MV-4-11 (cell line): Measurements from ENCODE around the gene UGGT2.
"Not testable (repeated sequence)": the region's sequence is repeated elsewhere in the genome, so short reads cannot be mapped to it uniquely, and the experiment has no call there.

Experiments
- DNase-seq: peaks from one replicate; lab custom pipeline; 2025; lab: John Stamatoyannopoulos, UW

The UGGT2 gene

DNA sequence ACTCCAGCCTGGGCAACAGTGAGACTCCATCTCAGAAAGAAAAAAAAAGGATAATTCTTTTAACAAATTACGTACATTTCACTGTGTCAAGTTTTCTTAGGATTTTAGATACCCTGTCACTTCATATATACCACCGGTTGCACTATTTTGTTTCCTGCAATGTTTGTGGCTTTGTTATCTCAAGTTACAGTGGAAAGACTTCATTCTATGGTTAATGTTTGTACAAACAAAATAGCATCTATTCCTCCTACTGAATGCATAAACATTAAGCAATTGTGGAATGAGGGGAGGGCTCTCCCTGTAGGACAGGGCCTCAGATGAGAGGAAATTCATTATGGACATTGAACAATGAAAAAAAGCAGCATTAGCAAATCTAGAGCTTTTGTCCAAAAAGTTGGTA lies 256.2 kb downstream of the UGGT2 start:
- DNase-seq: no peak

DNA sequence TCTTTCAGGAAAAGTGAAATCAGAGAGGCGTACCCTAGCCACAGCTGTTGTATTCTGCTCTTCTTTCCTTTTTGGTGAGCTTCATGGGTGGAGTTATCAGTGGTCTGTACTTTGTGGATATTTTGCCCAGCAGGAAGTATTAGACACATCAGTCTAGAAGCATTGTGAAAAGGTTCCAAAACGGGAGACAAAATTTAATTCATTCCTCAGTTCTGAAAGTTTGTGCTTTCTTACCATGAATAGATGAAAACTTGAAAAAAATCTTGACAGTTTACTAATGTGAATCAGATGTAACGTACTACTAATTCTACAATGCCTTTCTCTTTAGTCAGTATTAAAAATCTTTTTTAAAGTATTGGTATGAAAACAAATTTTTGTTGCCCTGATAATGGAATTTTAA lies 259.4 kb downstream of the UGGT2 start:
- no peak for DNase-seq

DNA sequence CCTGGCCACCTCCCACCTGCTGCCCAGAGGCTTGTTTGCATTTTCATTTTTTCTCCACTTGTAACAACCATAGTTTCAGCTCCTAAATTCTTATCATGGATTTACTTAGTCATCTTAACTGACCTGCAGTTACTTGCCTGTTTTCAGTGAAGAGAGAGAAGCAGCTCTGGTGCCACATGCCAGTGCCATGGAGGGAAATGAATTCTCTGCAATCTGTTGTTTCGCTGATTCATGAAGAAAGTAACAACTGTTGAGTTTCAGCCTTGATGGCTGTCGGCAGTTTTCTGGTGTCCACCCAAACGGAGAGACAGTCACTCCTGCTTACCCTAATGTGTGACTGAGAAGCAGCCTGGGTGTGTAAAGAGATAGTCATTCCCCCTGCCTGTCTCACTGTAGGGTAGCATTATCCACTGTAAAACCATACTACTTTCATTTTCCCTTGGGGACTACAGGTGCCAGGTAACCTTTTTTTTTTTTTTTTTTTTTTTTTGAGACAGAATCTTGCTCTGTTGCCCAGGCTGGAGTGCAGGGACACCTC lies 260.1 kb downstream of the UGGT2 start:
- no peak for DNase-seq

DNA sequence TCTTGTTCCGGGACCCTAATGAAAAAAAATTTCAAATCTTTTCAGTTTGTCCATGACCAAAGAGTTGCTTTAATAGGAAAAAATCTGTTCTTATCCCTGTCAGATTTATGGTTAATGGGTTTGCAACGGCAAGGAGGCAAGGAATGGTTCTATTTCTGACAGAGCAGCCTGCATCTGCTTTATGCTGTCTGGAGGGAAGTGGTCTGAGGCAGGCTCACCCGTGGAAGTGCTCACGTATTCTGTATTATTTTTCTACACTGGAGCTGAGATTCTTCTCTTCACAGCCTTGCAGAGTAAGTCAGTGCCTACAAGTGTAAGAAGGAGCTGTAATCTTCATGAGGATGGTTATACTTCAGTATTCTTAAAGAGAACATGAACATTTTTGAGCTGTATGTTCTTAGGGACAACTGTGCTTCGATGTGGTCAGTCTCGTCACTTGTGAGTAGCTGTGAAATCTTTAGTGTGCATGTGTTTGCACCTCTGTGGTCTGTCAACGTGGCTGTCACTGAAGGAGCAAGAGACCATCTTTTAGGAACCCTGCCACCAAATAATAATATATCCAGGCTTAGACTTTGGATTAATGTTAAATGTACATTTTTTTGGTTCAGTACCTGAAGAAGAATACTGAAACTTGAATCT lies 262.0 kb downstream of the UGGT2 start:
- DNase-seq: no peak

DNA sequence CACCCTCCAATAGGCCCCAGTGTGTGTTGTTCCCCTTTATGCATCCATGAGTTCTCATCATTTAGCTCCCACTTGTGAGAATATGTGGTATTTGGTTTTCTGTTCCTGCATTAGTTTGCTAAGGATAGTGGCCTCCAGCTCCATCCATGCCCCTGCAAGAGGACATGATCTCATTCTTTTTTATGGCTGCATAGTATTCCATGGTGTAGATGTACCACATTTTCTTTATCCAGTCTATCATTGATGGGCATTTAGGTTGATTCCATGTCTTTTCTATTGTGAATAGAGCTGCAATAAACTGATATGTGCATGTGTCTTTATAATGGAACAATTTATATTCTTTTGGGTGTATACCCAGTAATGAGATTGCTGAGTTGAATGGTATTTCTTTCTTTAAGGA lies 263.9 kb downstream of the UGGT2 start:
- not testable (repeated sequence) for DNase-seq

DNA sequence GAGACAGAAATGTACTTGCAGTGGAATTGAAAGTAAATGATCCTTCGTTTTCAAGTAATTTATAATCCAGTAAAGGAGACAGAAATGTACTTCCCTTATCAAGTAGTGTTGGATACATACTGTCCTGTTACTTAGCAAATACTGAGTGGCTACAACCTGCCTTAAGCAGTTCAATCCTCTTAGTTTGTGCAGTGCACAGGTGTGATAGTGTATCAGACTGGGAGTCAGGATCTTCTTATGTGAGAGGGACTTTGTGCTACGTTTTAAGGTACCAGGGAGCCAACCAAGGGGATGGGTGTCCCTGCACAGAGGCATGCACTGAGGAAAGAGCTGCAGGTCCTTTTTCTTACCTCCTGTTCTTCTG lies 265.1 kb downstream of the UGGT2 start:
- DNase-seq: no peak

DNA sequence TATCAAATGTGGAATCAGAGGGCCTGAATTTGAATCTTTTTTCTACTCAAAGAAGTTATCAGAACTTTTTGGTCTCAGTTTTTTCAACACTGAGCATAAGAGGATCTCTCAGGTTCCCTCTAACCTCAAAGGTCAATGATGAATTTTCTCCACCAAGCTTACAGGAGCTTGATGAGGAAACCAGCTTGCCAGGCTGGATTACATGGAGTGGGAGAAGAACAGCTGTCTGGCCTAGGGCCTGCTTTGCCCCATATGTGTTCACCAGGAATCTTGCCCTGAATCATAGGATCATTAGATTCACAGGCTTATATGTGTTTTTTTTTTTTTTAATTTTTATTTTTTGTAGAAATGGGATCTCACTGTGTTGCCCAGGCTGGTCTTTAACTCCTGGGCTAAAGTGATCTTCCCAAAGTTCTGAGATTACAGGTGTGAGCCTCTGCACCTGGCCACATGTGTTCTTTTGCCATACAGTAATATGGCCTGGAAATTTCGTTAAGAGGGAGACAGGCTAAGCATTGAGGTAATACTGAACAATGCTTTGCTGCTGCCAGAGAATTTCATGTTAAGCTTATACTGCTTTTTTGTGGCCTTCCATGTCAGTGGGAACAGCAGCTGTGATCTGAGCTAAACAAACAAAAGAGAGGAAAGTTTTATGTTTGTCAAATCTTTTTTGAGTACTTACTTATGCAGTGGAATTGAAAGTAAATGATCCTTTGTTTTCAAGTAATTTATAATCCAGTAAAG lies 265.7 kb downstream of the UGGT2 start:
- no peak for DNase-seq

DNA sequence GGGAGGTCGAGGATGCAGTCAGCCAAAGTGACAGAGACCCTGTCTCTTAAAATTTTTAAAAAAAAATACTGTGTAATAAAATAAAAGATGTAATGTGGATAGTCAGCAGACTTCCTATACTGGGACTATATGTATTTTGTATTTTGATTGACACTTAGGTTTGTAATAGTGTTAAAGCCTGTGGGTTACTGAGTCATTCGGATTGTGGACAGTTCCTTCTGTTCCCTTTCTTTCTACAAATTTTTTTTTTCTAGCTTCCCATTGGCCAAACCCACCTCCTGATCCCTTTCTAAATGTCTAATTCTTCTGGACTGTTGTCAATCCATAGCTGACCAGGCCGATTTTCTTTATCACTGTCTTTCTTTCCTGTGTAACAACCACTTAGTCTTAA lies 268.3 kb downstream of the UGGT2 start:
- peak; percentile 74 for DNase-seq

DNA sequence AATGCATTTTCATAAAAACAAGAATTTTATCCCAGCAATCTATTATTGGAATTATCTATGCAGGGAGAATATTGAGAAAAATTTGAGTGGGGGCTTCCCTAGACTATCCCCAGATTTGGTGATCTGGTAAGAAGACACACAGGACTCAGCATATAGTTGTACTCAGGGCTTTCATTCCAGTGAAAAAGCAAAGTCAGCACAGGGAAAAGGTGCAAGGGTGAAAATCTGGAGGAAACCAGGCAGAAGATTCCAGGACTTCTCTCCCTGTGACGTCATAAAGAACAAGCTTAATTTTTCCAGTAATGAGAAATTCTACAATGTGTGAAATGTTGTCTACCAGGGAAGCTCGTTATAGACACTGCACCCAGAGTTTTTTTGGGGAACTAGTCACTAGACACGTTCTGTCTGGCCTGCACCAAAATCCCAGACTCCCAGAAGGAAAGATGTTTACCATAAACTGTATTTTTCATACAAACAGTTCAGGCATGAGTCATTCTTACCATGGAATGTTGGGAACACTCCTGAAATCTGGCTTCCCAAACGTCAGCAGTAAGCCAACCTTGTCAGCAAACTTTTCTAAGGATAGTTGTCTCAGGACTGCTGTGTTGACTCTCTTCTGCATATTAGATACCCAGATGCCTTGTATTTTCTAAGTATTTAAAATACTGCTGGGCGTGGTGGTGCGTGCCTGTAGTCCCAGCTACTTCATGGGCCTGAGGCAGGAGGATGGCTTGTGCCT lies 268.9 kb downstream of the UGGT2 start:
- no peak for DNase-seq

DNA sequence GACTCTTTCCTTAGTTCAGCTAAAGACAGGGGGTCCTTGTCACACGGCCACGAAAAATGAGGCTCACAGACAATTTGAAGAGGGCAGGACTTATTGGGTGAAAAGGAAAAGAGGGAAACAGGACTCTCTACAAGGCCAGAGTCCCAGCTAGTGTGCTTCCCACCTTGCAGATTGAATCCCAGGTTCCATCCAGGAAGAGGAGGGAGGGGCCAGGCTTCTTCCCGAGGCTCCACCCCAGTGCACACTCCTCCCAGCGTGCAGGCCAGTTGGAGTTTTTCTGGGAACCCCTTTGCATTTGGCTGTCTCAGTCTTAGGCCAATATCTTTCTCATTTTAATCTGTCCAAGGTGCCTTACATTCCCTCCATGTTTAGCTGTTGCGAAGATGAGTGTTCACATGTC lies 269.5 kb downstream of the UGGT2 start:
- DNase-seq: no peak

DNA sequence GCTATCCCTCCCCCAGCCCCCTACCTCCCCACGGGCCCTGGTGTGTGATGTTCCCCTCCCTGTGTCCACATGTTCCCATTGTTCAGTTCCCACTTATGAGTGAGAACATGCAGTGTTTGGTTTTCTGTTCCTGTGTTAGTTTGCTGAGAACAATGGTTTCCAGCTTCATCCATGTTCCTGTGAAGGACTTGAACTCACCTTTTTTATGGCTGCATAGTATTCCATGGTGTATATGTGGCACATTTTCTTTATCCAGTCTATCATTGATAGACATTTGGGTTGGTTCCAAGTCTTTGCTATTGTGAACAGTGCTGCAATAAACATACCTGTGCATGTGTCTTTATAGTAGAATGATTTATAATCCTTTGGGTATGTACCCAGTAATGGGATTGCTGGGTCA lies 271.3 kb downstream of the UGGT2 start:
- not testable (repeated sequence) for DNase-seq

DNA sequence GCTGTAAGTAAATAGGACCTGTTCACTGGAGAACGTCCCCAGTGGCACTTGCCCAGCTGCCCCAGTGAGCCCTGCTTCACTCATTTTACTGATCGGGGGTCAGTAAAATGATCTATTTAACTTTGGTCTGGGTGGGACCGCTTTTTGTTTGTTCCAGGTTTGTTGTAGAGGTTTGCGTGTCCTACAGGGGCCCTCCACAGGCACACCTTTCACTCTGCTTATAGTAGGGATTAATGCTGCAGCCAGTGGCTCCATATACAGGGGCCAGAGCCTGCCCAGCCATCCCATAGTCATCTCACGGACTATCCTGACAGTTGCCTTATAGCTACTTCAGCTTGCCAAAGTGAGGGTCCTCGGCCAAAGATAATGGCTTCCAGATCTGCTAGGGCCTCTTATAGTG lies 272.2 kb downstream of the UGGT2 start:
- no peak for DNase-seq

DNA sequence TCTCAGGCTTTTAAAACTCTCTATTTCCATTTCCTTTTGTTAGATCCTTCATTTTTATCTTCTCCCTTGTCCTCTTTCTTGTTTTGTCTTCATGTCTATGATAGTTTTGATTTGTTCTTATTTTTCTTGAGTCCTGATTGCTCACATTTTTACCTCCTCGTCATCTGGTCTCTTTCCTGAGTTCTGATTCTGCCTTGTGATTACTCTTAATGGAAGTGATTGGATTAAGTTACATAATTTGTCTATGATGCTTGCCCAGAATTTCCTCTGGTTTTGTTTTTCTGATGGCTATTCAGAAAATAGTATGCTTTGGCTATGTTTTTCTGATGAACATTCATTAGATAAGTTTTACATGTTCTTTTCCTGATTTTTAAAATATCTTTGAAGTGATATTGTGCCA lies 273.7 kb downstream of the UGGT2 start:
- DNase-seq: no peak

DNA sequence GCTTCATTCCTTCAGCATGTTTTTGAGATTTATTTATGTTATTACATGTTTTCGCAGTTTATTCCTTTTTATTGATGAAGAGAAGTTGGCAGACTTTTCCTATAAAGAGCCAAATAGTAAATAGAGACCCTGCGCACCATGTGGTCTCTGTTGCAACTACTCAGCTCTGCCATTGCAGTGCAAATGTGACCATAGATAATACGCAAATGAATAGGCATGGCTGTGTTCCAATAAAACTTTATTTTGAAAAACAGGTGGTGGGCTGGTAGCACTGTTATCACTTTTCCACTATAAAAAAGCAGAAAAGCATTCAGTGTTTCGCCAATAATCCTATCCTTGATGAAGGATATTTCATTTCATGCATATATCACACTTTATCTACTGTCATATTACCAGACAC lies 281.3 kb downstream of the UGGT2 start:
- no peak for DNase-seq

DNA sequence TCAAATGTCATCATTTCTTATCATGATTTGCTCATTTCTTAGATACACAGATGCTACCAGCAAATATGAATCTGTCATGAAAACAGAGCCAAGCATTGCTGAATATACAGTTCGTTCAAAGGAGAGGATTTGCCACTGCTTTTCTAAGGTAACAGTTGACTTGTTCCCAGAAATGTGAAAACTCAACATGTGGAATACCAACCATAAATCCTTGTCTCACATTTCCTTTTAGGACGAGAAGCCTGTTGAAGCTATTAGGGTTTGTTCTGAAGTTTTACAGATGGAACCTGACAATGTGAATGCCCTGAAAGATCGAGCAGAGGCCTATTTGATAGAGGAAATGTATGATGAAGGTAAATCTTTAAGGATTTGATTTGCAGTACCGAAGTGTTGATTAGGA lies 289.6 kb downstream of the UGGT2 start:
- no peak for DNase-seq

DNA sequence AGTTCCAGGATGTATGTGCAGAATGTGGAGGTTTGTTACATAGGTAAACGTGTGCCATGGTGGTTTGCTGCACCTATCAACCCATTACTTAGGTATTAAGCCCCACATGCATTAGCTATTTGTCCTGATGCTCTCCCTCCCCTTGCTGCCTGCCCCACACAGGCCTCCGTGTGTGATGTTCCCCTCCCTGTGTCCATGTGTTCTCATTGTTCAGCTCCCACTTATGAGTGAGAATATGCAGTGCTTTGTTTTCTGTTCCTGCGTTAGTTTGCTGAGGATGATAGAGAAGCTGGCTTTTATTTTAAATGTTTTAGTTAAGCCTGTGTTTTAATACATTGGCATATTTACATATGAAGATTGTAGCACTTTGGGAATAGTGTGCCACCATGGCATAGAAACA lies 290.6 kb downstream of the UGGT2 start:
- DNase-seq: not testable (repeated sequence)

DNA sequence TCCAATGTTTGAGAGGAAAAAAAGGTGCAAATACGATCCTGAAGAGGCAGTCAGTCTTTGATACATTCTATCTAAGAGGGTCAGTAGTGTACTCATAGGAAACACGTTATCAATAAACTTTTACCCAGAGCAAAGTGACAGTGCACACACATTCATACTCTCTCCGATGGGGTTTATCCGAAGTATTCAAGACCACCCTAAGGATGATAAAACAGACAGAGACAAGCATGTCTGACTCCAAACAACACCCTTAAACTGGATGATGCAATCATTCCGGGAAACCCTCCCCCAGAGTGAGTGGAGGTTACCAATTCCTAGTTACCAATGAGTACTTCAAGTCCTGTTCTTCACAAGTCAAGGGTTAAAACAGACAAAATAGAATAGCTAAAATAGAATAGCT lies 297.1 kb downstream of the UGGT2 start:
- DNase-seq: no peak

DNA sequence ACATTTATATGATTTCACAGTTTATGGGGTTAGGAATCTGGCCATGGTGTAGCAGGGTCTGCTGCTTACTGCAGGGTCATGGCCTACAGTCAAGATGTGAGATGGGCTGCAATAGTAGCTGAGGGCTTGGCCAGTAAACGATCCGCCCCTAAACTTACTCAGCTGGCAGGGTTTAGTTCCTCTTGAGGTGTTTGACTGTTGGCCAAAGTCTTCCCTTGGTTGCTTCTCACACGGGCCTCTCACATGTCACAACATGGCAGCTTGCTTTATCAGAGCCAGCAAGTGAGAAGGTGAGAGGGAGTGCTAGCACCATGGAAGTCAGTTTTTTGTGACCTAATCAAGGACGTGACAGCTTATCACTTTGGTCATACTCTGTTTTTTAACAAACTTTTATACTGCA lies 299.1 kb downstream of the UGGT2 start:
- peak; percentile 72 for DNase-seq

DNA sequence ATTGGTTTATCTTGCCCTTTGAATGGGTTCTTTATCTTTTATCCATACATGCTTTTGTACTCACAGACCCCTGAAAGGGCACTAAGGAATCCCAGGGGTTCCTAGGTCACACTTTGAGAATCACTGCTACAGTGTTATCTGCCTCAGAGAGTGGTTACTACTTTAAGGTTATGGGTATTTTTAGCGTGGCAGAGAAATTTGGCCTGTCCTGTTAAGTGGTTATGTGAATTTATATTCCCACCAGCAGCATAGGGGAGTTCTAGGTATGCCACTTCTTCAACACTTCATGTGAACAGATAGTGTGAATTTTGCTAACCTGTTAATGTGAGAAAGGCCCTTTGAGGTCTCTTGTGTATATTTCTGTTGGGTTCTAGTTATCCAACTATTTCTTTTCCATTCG lies 300.5 kb downstream of the UGGT2 start:
- no peak for DNase-seq
